ENCODE measurements around the gene ABCD4.

- TF ChIP-seq RFX5 (IDR thresholded peaks at IDR 0.05; ENCODE audit: low read length) (no peak), USF2 (IDR thresholded peaks at IDR 0.05; ENCODE audit: borderline replicate concordance, low read depth, low read length) (no peak), RXRA (IDR thresholded peaks at IDR 0.05; ENCODE audit: borderline replicate concordance, low read depth) (no peak), CTCF (IDR thresholded peaks at IDR 0.05) (no peak), EP300 (IDR thresholded peaks at IDR 0.05; ENCODE audit: borderline replicate concordance in 1 of 2, low read depth in 1 of 2, low read length in 1 of 2) (no peak), USF1 (IDR thresholded peaks at IDR 0.05; ENCODE audit: borderline replicate concordance, low read depth) (no peak), POLR2AphosphoS5 (IDR thresholded peaks at IDR 0.05; ENCODE audit: low read depth, low read length) (no peak), CHD2 (IDR thresholded peaks at IDR 0.05; ENCODE audit: low read length, partially characterized antibody) (no peak)
These were observed 31.2 kb upstream of the ABCD4 start for GRCh38 chr14:74333909-74334308.

Data from SK-N-SH (cell line).